ENCODE measurements around the gene IPO9. TPM values are rescaled to one million over a fixed set of nuclear protein-coding genes. Genes with fewer than 3 reads are reported as not detected.

Gene IPO9
- total RNA-seq, 6 experiments from 2014 or later = 54.1 to 77.8 (median 63.6) TPM

GRCh38 chr1:201795066-201795465 is 33.9 kb upstream of the IPO9 start:
- Mint-ChIP-seq H3K9me3 (no peaks in the 10 kb centered on the region), H3K4me3 (no peak overlapping the region), H3K4me1 (ENCODE audit: low read depth) (peaks cover 39% of the 10 kb centered on the region), H3K27ac (peak overlapping the region; percentile 57), H3K27me3 (ENCODE audit: insufficient read depth) (peaks cover 1% of the 10 kb centered on the region; the same call in 1 of the 2 replicates), H3K36me3 (ENCODE audit: low read depth) (peaks cover 47% of the 10 kb centered on the region)
- DNase-seq = peak; percentile 36
- TF ChIP-seq CTCF (IDR thresholded peaks at IDR 0.05) = peak; percentile 76

- Mint-ChIP-seq H3K9me3 (no peaks in the 10 kb centered on the region), H3K27me3 (ENCODE audit: insufficient read depth) (peaks cover 3% of the 10 kb centered on the region; the same call in 1 of the 2 replicates), H3K36me3 (ENCODE audit: low read depth) (peaks cover 44% of the 10 kb centered on the region), H3K4me1 (ENCODE audit: low read depth) (peaks cover 5% of the 10 kb centered on the region), H3K4me3 (no peak overlapping the region), H3K27ac (no peak overlapping the region)
- no peak for DNase-seq
- TF ChIP-seq CTCF (IDR thresholded peaks at IDR 0.05) = no peak
These were observed 28.7 kb upstream of the IPO9 start for GRCh38 chr1:201800246-201800645.

- no peaks in the 10 kb centered on the region for H3K9me3 Mint-ChIP-seq
- TF ChIP-seq CTCF (IDR thresholded peaks at IDR 0.05) = no peak
- H3K4me3 Mint-ChIP-seq = no peak overlapping the region
- H3K36me3 Mint-ChIP-seq (ENCODE audit: low read depth) = peaks cover 63% of the 10 kb centered on the region
- peaks cover 6% of the 10 kb centered on the region; the same call in 1 of the 2 replicates for H3K4me1 Mint-ChIP-seq (ENCODE audit: low read depth)
- no peak for DNase-seq
- H3K27me3 Mint-ChIP-seq (ENCODE audit: insufficient read depth) = peaks cover 6% of the 10 kb centered on the region
- H3K27ac Mint-ChIP-seq = no peak overlapping the region
These were observed 22.2 kb upstream of the IPO9 start for GRCh38 chr1:201806801-201807200.

GRCh38 chr1:201807958-201808632 is 20.9 kb upstream of the IPO9 start:
- no peak for TF ChIP-seq CTCF (IDR thresholded peaks at IDR 0.05)
- H3K36me3 Mint-ChIP-seq (ENCODE audit: low read depth) = peaks cover 68% of the 10 kb centered on the region
- no peak overlapping the region; the same call in 1 of the 2 replicates for H3K27ac Mint-ChIP-seq

GRCh38 chr1:201808633-201808990 is 20.3 kb upstream of the IPO9 start:
- H3K4me1 Mint-ChIP-seq (ENCODE audit: low read depth) = peaks cover 6% of the 10 kb centered on the region; the same call in 1 of the 2 replicates
- no peak for TF ChIP-seq CTCF (IDR thresholded peaks at IDR 0.05)
- no peak overlapping the region for H3K4me3 Mint-ChIP-seq
- no peak overlapping the region for H3K27ac Mint-ChIP-seq
- H3K36me3 Mint-ChIP-seq (ENCODE audit: low read depth) = peaks cover 67% of the 10 kb centered on the region
- H3K27me3 Mint-ChIP-seq (ENCODE audit: insufficient read depth) = peaks cover 6% of the 10 kb centered on the region
- no peak for DNase-seq
- H3K9me3 Mint-ChIP-seq = no peaks in the 10 kb centered on the region

More at GRCh38 chr1:201807958-201808632, 20.9 kb upstream of the IPO9 start:
- no peak overlapping the region for H3K4me3 Mint-ChIP-seq
- no peak for DNase-seq
- peaks cover 6% of the 10 kb centered on the region for H3K27me3 Mint-ChIP-seq (ENCODE audit: insufficient read depth)
- H3K4me1 Mint-ChIP-seq (ENCODE audit: low read depth) = peaks cover 6% of the 10 kb centered on the region; the same call in 1 of the 2 replicates
- no peaks in the 10 kb centered on the region for H3K9me3 Mint-ChIP-seq

Data from HFFc6 (cell line).